ENCODE data around the gene RTTN.

The RTTN gene

GRCh38 chr18:70197026-70197425, 8.5 kb downstream of the RTTN start:
- DNase-seq = no peak

DNA sequence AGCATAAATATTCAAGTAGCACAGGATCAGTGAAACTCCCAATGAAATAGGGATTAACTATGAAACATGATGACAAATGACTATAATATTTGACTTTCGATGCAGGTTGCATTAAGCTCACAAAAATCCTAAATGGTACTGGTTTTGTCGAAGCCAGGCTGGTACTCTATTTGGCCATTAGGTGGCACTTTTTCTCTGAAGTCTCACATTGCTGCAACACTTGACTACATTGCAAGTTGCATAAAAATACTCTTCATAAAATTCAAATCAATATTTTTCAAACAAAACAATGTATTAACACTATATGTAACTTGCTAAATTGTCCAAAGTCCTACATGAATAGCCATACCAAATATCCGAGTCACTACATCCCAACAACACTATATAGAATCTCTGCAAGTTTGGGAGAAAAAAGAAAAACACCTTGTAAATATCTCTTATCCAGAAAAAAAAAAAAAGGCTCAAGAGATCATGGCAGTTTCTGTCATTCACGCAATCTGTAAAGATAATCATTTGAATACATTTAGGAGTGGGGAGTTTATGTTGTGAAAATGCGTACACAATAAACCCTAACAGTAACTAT, 9.5 kb downstream of the RTTN start:
- no peak for DNase-seq

- DNase-seq = no peak
Observed at GRCh38 chr18:70195014-70195614, 10.4 kb downstream of the RTTN start.

GRCh38 chr18:70194227-70194890, 11.1 kb downstream of the RTTN start:
- DNase-seq = no peak

- DNase-seq = no peak
Observed at GRCh38 chr18:70190529-70190928, 15.0 kb downstream of the RTTN start.

DNA sequence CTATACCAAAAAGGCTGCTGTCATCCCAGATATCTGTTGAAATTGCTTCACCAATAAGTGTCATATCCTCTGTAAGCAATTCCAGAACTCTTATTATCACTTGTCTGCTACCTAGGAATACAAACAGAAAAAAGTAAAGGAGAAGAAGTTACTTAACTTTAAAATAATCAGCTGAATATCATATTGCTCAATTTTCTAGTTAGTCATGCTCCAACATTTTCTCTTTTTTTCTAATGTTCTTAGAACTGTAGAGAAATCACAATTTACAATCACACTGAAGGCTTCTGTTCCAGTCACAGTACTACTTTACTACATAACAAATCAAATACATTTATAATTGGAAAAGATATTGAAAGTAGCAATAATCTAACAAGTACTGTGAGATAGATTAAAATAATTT, 17.4 kb downstream of the RTTN start:
- DNase-seq = no peak

DNA sequence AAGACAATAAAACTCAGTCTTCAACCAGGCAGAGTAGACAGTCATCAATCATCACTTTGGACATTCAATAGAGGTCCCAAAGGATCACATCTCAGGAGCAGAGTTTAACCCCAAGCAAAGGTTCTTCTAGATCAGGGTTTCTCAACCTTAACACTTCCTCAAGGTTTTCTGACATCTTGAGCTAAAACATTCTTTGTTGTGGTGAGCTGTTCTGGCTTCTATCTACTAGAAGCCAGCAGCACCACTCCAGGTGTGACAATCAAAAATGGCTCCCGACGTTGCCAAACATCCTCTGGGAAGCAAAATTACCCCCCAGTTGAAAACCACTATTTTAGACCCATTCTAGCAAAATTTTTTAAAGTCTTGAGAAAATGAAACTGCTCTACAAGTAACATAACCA, 22.0 kb downstream of the RTTN start:
- DNase-seq = no peak

DNA sequence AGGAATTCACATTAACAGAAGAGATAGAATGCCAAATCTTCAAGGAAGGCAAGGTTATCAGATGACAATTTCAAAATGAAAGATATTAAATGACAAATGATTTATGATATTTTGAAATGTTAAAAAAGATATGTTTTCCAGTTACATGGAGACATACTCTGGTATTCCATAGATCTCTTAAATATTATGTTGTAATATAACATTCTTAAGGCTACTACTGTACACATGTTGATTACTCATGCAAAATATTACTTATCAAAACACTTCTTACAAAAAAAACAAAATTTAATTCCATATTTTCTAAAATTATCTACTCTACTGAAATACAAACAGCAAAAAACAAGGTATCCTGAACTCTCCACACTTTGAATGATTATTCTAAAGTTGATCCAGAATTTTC, 22.9 kb downstream of the RTTN start:
- no peak for DNase-seq

DNA sequence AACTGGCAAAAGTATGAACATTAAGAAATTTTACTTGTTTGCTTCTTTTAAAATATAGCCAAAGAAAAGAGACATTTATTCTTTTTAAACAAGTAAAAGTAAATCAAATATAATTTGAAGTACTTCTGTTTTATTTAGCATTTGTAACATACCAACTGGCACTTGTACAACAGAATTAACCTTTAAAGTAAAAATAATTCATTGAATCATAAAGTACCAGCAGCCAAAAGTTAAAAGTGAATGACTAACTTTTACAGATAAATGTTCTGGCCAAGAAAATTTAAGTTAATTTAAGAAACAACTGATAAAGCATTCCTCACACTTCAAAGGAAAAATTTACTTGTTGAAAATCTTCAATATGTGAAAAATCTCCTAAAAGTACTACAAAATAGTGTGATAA, 23.8 kb downstream of the RTTN start:
- DNase-seq = no peak

DNA sequence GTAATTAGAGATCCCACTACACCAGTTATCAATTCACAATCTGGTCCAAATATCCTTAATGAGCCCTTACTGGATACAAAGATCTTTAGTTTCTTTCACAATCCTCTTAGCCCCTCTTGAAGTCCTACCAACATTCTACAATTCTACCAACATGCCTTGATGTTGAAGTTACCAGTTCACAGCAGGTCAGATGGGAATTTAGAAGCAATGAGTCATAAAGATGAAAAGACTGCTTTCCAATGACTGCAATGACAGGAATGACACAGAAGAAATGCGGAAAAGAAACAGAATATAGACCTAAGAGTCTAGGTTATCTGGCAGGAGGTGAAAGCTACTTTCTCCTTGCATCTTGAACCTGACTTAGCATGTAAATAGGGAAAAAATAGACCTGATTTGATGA, 24.5 kb downstream of the RTTN start:
- no peak for DNase-seq

- DNase-seq = no peak
Observed at GRCh38 chr18:70176537-70176936, 28.9 kb downstream of the RTTN start.

- no peak for DNase-seq
Observed at GRCh38 chr18:70175216-70175615, 30.3 kb downstream of the RTTN start.

DNA sequence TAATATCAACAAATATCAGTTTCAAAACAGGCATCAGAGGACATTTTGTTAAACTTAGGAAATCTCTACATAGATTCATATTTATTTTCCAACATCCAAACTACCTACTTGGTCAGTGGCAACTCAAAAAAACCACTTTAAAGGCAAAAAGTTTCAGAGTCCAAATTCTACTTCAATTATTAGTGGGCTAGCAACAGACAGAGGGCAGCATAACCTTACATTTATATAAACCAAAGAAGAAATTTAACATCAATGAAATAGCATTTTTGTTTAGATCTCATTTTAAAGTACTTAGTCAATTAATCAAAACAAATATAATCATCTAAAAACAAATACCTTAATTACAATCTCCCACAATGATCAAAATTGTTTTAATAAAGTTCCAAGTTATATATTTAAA, 33.3 kb downstream of the RTTN start:
- no peak for DNase-seq

DNA sequence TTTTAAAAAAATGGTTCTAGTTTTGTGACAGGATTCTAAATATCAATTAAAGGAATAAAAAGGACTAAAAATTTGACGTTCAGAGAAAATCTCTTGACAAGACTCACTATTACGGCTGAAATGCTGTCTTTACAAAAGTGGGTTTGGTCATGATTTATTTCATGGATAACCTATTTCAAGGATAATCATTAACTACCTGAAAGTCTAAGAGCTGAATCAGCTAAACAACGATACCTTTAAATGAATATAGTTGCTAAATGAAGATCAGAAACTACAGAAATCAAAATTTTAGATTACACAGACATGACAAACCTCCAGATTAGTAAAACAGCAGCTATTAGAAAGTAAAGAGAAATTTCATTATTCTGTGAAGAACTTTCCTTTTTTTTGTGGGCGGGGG, 35.7 kb downstream of the RTTN start:
- no peak for DNase-seq

GRCh38 chr18:70166668-70167067, 38.8 kb downstream of the RTTN start:
- no peak for DNase-seq

- DNase-seq = no peak
Observed at GRCh38 chr18:70165936-70166335, 39.6 kb downstream of the RTTN start.

GRCh38 chr18:70160073-70160678, 45.3 kb downstream of the RTTN start:
- no peak for DNase-seq

DNA sequence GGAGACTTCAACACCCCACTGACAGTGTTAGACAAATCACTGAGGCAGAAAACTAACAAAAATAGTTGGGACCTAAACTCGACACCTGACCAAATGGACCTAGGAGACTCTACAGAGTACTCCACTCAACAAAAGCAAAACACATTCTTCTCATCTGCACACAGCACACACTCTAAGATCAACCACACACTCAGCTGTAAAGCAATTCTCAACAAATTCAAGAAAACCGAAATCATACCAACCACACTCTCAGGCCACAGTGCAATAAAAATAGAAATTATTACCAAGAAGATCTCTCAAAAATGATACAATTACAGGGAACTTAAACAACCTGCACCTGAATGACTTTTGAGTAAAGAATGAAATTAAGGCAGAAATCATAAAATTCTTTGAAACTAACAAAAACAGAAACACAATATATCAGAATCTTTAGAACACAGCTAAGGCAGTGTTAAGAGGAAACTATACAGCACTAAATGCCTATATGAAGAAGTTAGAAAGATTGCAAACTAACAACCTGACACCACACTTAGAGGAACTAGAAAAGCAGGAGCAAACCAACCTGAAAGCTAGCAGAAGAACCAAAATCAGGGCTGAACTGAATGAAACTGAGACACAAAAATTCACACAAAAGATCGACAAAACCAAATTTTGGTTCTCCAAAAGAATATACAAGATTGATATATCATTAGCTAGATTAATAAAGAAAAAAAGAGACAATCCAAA, 46.3 kb downstream of the RTTN start:
- no peak for DNase-seq

GRCh38 chr18:70156886-70157285, 48.6 kb downstream of the RTTN start:
- no peak for DNase-seq

DNA sequence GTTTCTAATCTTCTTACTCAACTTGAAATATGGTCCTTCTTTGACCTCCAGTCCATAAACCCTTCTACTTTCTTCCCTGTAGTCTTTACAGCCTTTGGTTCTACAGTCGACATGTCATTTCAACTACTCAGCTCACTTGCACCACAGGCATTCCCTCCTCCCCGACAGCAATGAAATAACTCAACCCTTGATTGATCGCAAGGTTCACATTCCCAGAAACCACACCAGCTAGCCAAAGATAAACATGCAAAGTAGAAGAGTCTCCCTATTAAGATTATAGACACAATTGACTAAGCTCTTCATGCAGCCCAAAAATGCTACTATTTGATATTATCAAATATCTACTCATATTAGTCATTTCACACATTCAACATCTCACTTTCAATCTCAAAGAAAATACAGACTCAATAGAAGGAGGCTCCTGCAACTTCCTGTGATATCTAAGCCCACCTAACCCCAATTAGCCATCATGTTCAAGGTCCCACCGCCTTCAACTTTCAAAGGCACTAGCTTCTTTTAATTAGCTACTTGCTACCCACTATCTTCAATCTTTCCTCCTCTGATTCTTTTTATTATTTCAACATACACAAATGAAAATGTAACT, 50.8 kb downstream of the RTTN start:
- DNase-seq = no peak

DNA sequence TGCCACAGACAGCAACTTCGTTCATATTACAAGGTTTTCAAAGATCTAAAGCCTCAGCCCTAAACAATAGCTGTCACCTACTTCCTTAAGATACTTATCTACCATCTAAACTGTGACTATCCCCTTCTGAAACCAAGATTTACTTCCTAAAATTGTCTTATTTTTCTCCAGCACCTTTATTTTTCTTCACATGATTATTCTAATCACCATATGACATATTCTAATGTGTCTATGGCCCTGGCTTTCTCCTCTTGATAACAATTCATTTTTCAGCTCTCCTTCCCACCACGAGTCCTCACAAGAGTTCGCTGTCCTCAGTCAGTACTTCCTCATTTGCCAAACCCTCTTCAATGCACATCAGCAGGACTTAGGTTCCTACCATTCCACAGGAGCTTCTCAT, 53.9 kb downstream of the RTTN start:
- no peak for DNase-seq

GRCh38 chr18:70149616-70150301, 55.7 kb downstream of the RTTN start:
- no peak for DNase-seq

DNA sequence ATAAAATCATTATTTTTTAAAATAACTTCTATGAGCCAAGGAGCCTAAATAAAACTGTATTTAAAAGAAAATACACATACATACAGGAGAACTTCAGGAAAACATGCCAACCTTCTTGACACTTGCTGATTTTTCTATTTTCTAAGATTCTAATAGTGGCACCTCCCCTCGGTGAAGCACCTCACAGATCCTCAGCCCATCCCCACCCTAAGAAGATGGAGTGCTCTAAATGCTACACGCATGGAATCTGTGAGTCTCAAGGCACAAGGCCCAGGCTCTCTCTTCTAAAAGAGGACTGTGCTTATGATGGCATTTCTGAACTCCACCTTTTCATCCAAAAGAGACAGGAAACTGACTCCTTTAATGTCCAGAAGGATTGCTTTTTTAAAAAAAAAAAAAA, 56.3 kb downstream of the RTTN start:
- no peak for DNase-seq

Data from stimulated activated CD4-positive, alpha-beta T cell treated with anti-CD3 and anti-CD28 coated beads, Interleukin-4, amount 100 ng/mL, for 4 hours (primary cell).